Dendritic cell treated with granulocyte-macrophage colony-stimulating factor and Interleukin-4, amounts not matched to agents 40 ng/mL and 50 ng/mL, for 4 days (primary cell): ENCODE data around the gene PTX3.

Experiments
- H3K27ac Mint-ChIP-seq: one replicate; pipeline ENCODE4 v1.8.0; 2022; ENCODE audit warnings: mild to moderate bottlenecking, mixed read lengths
- H3K27me3 Mint-ChIP-seq: one replicate; pipeline ENCODE4 v1.8.0; 2022; ENCODE audit warnings: mild to moderate bottlenecking, mixed read lengths
- H3K36me3 Mint-ChIP-seq: one replicate; pipeline ENCODE4 v1.8.0; 2022; ENCODE audit warnings: low read depth, mixed read lengths
- H3K4me1 Mint-ChIP-seq: one replicate; pipeline ENCODE4 v1.8.0; 2022; ENCODE audit warnings: low read depth, mixed read lengths
- H3K4me3 Mint-ChIP-seq: one replicate; pipeline ENCODE4 v1.8.0; 2022; ENCODE audit warnings: mild to moderate bottlenecking, moderate library complexity, mixed read lengths
- H3K9me3 Mint-ChIP-seq: one replicate; pipeline ENCODE4 v1.8.0; 2022; ENCODE audit warnings: mixed read lengths
- intact Hi-C: fragments of 100-400 bp; cut with micrococcal nuclease; formaldehyde crosslinking; loops from one replicate; pipeline ENCODE4 v1.15.0; 2022

Gene PTX3

GRCh38 chr3:157410945-157411344, 25.7 kb upstream of the PTX3 start:
- Mint-ChIP-seq H3K27ac (no peak overlapping the region), H3K27me3 (peaks cover 2% of the 10 kb centered on the region), H3K4me1 (no peaks in the 10 kb centered on the region), H3K36me3 (no peaks in the 10 kb centered on the region), H3K4me3 (no peak overlapping the region), H3K9me3 (peaks cover 9% of the 10 kb centered on the region)
- intact Hi-C loops, result no loop called here

- Mint-ChIP-seq H3K9me3 (peaks cover 9% of the 10 kb centered on the region), H3K27ac (no peak overlapping the region), H3K27me3 (peaks cover 2% of the 10 kb centered on the region), H3K4me3 (no peak overlapping the region), H3K4me1 (no peaks in the 10 kb centered on the region), H3K36me3 (no peaks in the 10 kb centered on the region)
- intact Hi-C loops, result no loop called here
Measured at GRCh38 chr3:157412323-157412855, 24.3 kb upstream of the PTX3 start.

- Mint-ChIP-seq H3K9me3 (peaks cover 9% of the 10 kb centered on the region), H3K27me3 (peaks cover 2% of the 10 kb centered on the region), H3K36me3 (no peaks in the 10 kb centered on the region), H3K27ac (no peak overlapping the region), H3K4me1 (no peaks in the 10 kb centered on the region), H3K4me3 (no peak overlapping the region)
- intact Hi-C loops, result no loop called here
Measured at GRCh38 chr3:157414861-157415260, 21.8 kb upstream of the PTX3 start.

GRCh38 chr3:157416347-157417087, 20.1 kb upstream of the PTX3 start:
- Mint-ChIP-seq H3K27me3 (peaks cover 3% of the 10 kb centered on the region), H3K27ac (no peak overlapping the region), H3K4me3 (no peak overlapping the region), H3K9me3 (peaks cover 8% of the 10 kb centered on the region), H3K4me1 (no peaks in the 10 kb centered on the region), H3K36me3 (no peaks in the 10 kb centered on the region)
- intact Hi-C loops, result no loop called here

GRCh38 chr3:157417247-157417646, 19.4 kb upstream of the PTX3 start:
- H3K27me3 Mint-ChIP-seq, result peaks cover 8% of the 10 kb centered on the region
- H3K36me3 Mint-ChIP-seq, result no peaks in the 10 kb centered on the region
- H3K4me1 Mint-ChIP-seq, result no peaks in the 10 kb centered on the region
- peaks cover 1% of the 10 kb centered on the region for H3K9me3 Mint-ChIP-seq
- H3K27ac Mint-ChIP-seq, result no peak overlapping the region
- intact Hi-C loops, result no loop called here
- no peak overlapping the region for H3K4me3 Mint-ChIP-seq

GRCh38 chr3:157418104-157418503, 18.5 kb upstream of the PTX3 start:
- Mint-ChIP-seq H3K4me1 (no peaks in the 10 kb centered on the region), H3K9me3 (no peaks in the 10 kb centered on the region), H3K27me3 (peaks cover 11% of the 10 kb centered on the region), H3K36me3 (no peaks in the 10 kb centered on the region), H3K27ac (no peak overlapping the region), H3K4me3 (no peak overlapping the region)
- intact Hi-C loops, result no loop called here

- Mint-ChIP-seq H3K27ac (no peak overlapping the region), H3K9me3 (peaks cover 6% of the 10 kb centered on the region), H3K4me3 (no peak overlapping the region), H3K36me3 (no peaks in the 10 kb centered on the region), H3K27me3 (peaks cover 9% of the 10 kb centered on the region), H3K4me1 (no peaks in the 10 kb centered on the region)
- intact Hi-C loops, result no loop called here
Measured at GRCh38 chr3:157420606-157421130, 16.0 kb upstream of the PTX3 start.

- H3K36me3 Mint-ChIP-seq, result no peaks in the 10 kb centered on the region
- no peaks in the 10 kb centered on the region for H3K4me1 Mint-ChIP-seq
- H3K27me3 Mint-ChIP-seq, result peaks cover 9% of the 10 kb centered on the region
- H3K27ac Mint-ChIP-seq, result no peak overlapping the region
- peaks cover 13% of the 10 kb centered on the region for H3K9me3 Mint-ChIP-seq
- no peak overlapping the region for H3K4me3 Mint-ChIP-seq
- intact Hi-C loops, result no loop called here
Measured at GRCh38 chr3:157423337-157423736, 13.3 kb upstream of the PTX3 start.

GRCh38 chr3:157427901-157428300, 8.7 kb upstream of the PTX3 start:
- intact Hi-C loops, result no loop called here
- no peak overlapping the region for H3K4me3 Mint-ChIP-seq

GRCh38 chr3:157428853-157429252, 7.8 kb upstream of the PTX3 start:
- no peak overlapping the region for H3K4me3 Mint-ChIP-seq
- no peaks in the 10 kb centered on the region for H3K27me3 Mint-ChIP-seq
- H3K4me1 Mint-ChIP-seq, result peaks cover 9% of the 10 kb centered on the region
- intact Hi-C loops, result no loop called here
- no peak overlapping the region for H3K27ac Mint-ChIP-seq
- H3K9me3 Mint-ChIP-seq, result peaks cover 13% of the 10 kb centered on the region
- H3K36me3 Mint-ChIP-seq, result no peaks in the 10 kb centered on the region

More at GRCh38 chr3:157427901-157428300, 8.7 kb upstream of the PTX3 start:
- Mint-ChIP-seq H3K4me1 (peaks cover 9% of the 10 kb centered on the region), H3K9me3 (peaks cover 13% of the 10 kb centered on the region), H3K36me3 (no peaks in the 10 kb centered on the region), H3K27me3 (no peaks in the 10 kb centered on the region), H3K27ac (no peak overlapping the region)

GRCh38 chr3:157429708-157430107, 6.9 kb upstream of the PTX3 start:
- no peak overlapping the region for H3K4me3 Mint-ChIP-seq
- intact Hi-C loops, result no loop called here

GRCh38 chr3:157438194-157438730, 1.6 kb downstream of the PTX3 start:
- Mint-ChIP-seq H3K4me3 (peak overlapping the region; percentile 85), H3K27ac (peak overlapping the region; percentile 52), H3K9me3 (no peaks in the 10 kb centered on the region), H3K27me3 (peaks cover 17% of the 10 kb centered on the region), H3K4me1 (peaks cover 28% of the 10 kb centered on the region), H3K36me3 (no peaks in the 10 kb centered on the region)
- intact Hi-C loops, result no loop called here

More at GRCh38 chr3:157429708-157430107, 6.9 kb upstream of the PTX3 start:
- Mint-ChIP-seq H3K9me3 (peaks cover 13% of the 10 kb centered on the region), H3K36me3 (no peaks in the 10 kb centered on the region), H3K4me1 (peaks cover 9% of the 10 kb centered on the region), H3K27me3 (peaks cover 3% of the 10 kb centered on the region), H3K27ac (no peak overlapping the region)

- peaks cover 38% of the 10 kb centered on the region for H3K4me1 Mint-ChIP-seq
- no peaks in the 10 kb centered on the region for H3K36me3 Mint-ChIP-seq
- intact Hi-C loops, result no loop called here
- peaks cover 14% of the 10 kb centered on the region for H3K27me3 Mint-ChIP-seq
- no peak overlapping the region for H3K27ac Mint-ChIP-seq
- no peak overlapping the region for H3K4me3 Mint-ChIP-seq
- no peaks in the 10 kb centered on the region for H3K9me3 Mint-ChIP-seq
Measured at GRCh38 chr3:157441102-157441624, 4.5 kb downstream of the PTX3 start.

GRCh38 chr3:157442729-157443128, 6.1 kb downstream of the PTX3 start:
- Mint-ChIP-seq H3K4me1 (peaks cover 26% of the 10 kb centered on the region), H3K4me3 (no peak overlapping the region)

More at GRCh38 chr3:157442729-157443128, 6.1 kb downstream of the PTX3 start:
- intact Hi-C loops, result no loop called here
- H3K9me3 Mint-ChIP-seq, result no peaks in the 10 kb centered on the region
- H3K36me3 Mint-ChIP-seq, result no peaks in the 10 kb centered on the region
- no peak overlapping the region for H3K27ac Mint-ChIP-seq
- H3K27me3 Mint-ChIP-seq, result peaks cover 8% of the 10 kb centered on the region
